ENCODE data around the gene ASAP2. TPM values are rescaled to one million over a fixed set of nuclear protein-coding genes. Genes with fewer than 3 reads are reported as not detected.
"Not testable (repeated sequence)": the region's sequence is repeated elsewhere in the genome, so short reads cannot be mapped to it uniquely, and the experiment has no call there.

Gene ASAP2
- total RNA-seq, 2 donors from 2014 or later = 9.2 to 17.8 TPM

DNA sequence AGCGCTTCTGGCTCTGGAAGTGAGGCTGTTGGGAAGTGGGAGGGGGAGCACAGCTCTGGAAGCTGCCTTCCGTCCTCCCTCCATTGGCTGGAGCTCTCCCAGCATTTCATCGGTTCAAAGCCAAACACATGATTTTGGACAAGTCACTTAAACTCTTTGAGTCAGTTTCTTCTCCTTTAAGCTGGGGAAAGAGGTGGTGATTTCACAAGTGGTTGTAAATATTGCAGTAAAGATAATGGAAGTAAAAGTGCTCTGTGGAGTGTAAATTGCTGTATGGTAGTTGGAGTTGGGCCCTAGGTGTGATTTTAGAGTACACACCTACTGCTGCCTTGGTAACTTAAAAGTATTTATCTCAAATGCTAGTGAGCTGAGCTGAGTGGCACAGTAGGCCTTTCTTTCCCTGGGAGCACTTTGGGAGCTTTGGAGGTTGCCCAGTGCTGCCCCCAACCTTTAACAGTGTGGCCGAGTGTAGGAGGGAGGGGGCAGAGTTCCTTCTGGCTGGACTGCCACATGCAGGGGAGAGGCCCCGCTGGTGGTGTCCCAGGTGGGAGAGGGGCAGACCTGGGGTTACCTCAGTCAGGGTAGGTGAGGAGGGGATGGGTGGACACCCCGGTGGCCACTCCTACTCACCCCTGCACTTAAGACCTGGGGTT lies 54.7 kb downstream of the ASAP2 start:
- no peak for TF ChIP-seq POLR2A (IDR thresholded peaks at IDR 0.05)
- no peak for TF ChIP-seq CTCF (IDR thresholded peaks at IDR 0.05)
- no peak for TF ChIP-seq POLR2AphosphoS5 (IDR thresholded peaks at IDR 0.05)
- intact Hi-C loops (cut with DNase I) = no loop called here
- DNase-seq (ENCODE audit: low spot score) = no peak
- H3K4me3 ChIP-seq = no peak overlapping the region
- H3K4me1 ChIP-seq (replicated peaks) = no peaks in the 10 kb centered on the region
- H3K36me3 ChIP-seq = no peaks in the 10 kb centered on the region
- H3K9me3 ChIP-seq = no peaks in the 10 kb centered on the region
- H3K27ac ChIP-seq = peak overlapping the region in 1 of 2 donors; percentile 33
- H3K27me3 ChIP-seq (replicated peaks; ENCODE audit: insufficient read depth) = no peaks in the 10 kb centered on the region
- 58% methylated on average over 6 of the region's 6 CpGs for WGBS

DNA sequence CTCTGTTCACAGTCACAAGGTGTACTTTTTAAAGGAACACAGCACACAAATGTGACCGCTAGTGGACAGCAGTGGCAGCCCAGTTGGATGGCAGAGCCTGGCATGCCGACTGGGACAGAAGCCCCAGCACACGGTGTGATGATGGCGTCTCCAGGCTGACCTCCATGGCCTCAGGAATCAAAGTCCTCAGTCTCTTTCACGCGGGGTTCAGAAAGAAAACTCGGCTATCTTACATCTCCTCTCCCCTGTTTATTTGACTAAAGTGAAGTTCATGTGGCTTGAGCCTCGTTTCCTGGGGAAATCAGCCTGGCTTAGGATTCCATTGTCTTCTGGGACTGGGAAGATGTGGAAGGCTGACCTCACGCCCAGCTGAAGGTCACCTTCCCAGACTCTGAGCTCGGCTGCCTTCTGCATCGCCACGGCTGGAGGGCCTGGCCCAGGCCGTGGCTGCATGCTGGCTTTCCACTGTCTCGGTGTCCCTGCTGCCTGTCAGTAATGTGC lies 56.1 kb downstream of the ASAP2 start:
- TF ChIP-seq POLR2AphosphoS5 (IDR thresholded peaks at IDR 0.05) (no peak), POLR2A (IDR thresholded peaks at IDR 0.05) (no peak), CTCF (IDR thresholded peaks at IDR 0.05) (no peak)
- H3K36me3 ChIP-seq = no peaks in the 10 kb centered on the region
- no peaks in the 10 kb centered on the region for H3K27me3 ChIP-seq (replicated peaks; ENCODE audit: insufficient read depth)
- DNase-seq (ENCODE audit: low spot score) = no peak
- intact Hi-C loops (cut with DNase I) = no loop called here
- no peaks in the 10 kb centered on the region for H3K4me1 ChIP-seq (replicated peaks)
- H3K27ac ChIP-seq = peak overlapping the region; percentile 17 to 42
- no peak overlapping the region for H3K4me3 ChIP-seq
- WGBS = 63% methylated on average over 14 of the region's 14 CpGs
- no peaks in the 10 kb centered on the region for H3K9me3 ChIP-seq

- 45% methylated on average over 14 of the region's 14 CpGs for WGBS
- H3K27me3 ChIP-seq (replicated peaks; ENCODE audit: insufficient read depth) = no peaks in the 10 kb centered on the region
- DNase-seq (ENCODE audit: low spot score) = no peak
- H3K4me1 ChIP-seq (replicated peaks) = no peaks in the 10 kb centered on the region
- H3K9me3 ChIP-seq = no peaks in the 10 kb centered on the region
- intact Hi-C loops (cut with DNase I) = no loop called here
- peak overlapping the region; percentile 17 to 42 for H3K27ac ChIP-seq
- TF ChIP-seq CTCF (IDR thresholded peaks at IDR 0.05) (no peak), POLR2AphosphoS5 (IDR thresholded peaks at IDR 0.05) (no peak), POLR2A (IDR thresholded peaks at IDR 0.05) (no peak)
- no peak overlapping the region for H3K4me3 ChIP-seq
- H3K36me3 ChIP-seq = no peaks in the 10 kb centered on the region
Observed at GRCh38 chr2:9263428-9263827, 56.8 kb downstream of the ASAP2 start.

DNA sequence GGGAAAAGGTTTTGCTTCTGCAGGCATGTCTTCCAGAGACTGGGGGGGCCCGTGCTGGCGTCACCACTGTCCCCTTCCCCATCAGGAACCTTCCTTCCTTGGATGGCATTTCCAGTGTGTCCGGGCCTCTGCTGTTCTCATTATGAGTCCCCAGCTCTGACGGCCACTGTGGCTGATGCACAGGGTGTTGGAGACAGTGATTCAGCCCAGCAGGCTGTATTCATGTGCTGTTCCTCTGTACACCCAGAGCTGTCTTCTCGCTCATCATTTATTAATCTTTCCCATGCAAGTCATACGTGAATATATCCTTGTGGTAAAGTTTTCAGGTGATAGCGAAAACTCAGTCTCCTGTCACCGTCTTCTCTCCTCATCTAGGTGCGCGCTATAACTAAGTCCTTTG lies 57.7 kb downstream of the ASAP2 start:
- Histone ChIP-seq H3K9me3 (no peaks in the 10 kb centered on the region), H3K4me1 (replicated peaks) (no peaks in the 10 kb centered on the region), H3K36me3 (no peaks in the 10 kb centered on the region), H3K4me3 (no peak overlapping the region), H3K27ac (no peak overlapping the region), H3K27me3 (replicated peaks; ENCODE audit: insufficient read depth) (no peaks in the 10 kb centered on the region)
- no peak for TF ChIP-seq CTCF (IDR thresholded peaks at IDR 0.05)
- TF ChIP-seq POLR2AphosphoS5 (IDR thresholded peaks at IDR 0.05) = no peak
- no peak for TF ChIP-seq POLR2A (IDR thresholded peaks at IDR 0.05)
- intact Hi-C loops (cut with DNase I) = no loop called here
- no peak for DNase-seq (ENCODE audit: low spot score)
- 92% methylated on average over 10 of the region's 10 CpGs for WGBS

DNA sequence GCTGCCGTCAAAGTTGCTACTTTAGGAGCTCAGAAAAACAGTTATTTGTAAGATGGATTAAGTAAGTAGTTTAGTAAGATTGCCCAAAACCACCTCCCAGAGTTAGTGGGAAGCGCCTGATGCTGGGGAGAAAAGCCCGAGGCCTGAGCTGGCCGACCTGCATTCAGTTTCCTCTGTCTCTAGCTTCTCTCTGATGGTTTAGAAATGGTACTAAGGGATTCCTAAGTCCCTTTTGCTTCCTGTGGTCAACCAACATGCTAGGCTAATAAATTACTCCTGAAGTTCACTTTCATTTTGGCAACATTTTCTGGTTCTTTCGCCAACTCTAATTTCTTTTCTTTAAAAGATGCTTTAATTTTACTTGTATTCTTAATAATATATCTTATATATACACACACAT lies 60.1 kb downstream of the ASAP2 start:
- 84% methylated on average over 5 of the region's 5 CpGs for WGBS
- Histone ChIP-seq H3K36me3 (no peaks in the 10 kb centered on the region), H3K9me3 (no peaks in the 10 kb centered on the region), H3K4me3 (no peak overlapping the region), H3K27ac (no peak overlapping the region), H3K4me1 (replicated peaks) (no peaks in the 10 kb centered on the region), H3K27me3 (replicated peaks; ENCODE audit: insufficient read depth) (no peaks in the 10 kb centered on the region)
- intact Hi-C loops (cut with DNase I) = no loop called here
- no peak for DNase-seq (ENCODE audit: low spot score)
- TF ChIP-seq CTCF (IDR thresholded peaks at IDR 0.05) = no peak
- no peak for TF ChIP-seq POLR2AphosphoS5 (IDR thresholded peaks at IDR 0.05)
- TF ChIP-seq POLR2A (IDR thresholded peaks at IDR 0.05) = no peak

DNA sequence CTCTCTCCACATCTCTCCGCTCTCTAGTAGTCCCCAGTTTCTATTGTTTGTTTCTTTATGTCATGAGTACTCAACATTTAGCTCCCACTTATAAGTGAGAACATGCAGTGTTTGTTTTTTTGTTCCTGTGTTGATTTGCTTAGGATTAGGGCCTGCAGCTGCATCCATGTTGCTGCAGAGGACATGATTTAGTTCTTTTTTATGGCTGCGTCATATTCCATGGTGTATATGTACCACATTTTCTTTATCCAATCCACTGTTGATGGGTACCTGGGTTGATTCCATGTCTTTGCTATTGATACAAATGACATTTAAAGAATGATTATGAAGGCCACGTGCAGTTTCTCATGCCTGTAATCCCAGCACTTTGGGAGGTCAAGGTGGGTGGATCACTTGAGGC lies 60.7 kb downstream of the ASAP2 start:
- H3K27ac ChIP-seq; H3K4me3 ChIP-seq; H3K27me3 ChIP-seq (replicated peaks; ENCODE audit: insufficient read depth); DNase-seq (ENCODE audit: low spot score); H3K4me1 ChIP-seq (replicated peaks); H3K36me3 ChIP-seq; intact Hi-C loops (cut with DNase I); H3K9me3 ChIP-seq: not testable (repeated sequence)
- 97% methylated on average over 3 of the region's 3 CpGs for WGBS
